K562 (cell line): ENCODE measurements around the gene RREB1. TPM values are rescaled to one million over a fixed set of nuclear protein-coding genes. Genes with fewer than 3 reads are reported as not detected.

Experiments used
- ATAC-seq: fragments of 200-7000 bp; cut with Tn5 transposase; 3 replicates; pipeline ENCODE4 v1.9.1; 2020; ENCODE audit warnings: moderate library complexity
- BruUV-seq: library from RNA; stranded (reverse); fragments of 400-500 nt; replicated peaks from 2 replicates; lab custom pipeline; 2021; lab: Mats Ljungman, UMichigan
- CTCF ChIA-PET: fragments of 300-600 bp; formaldehyde crosslinking; extraction: SDS; loops from one replicate; lab custom pipeline; 2021; ENCODE audit warnings: low intra/inter-chr PET ratio; lab: Yijun Ruan, JAX
- POLR2A ChIA-PET: fragments of 300-600, 350-650 bp; sonication (Branson Sonifier 250); formaldehyde crosslinking; extraction: SDS; loops from one replicate; lab custom pipeline; 2021; ENCODE audit warnings: antibody characterized with exemption, inconsistent platforms; lab: Yijun Ruan, JAX
- DNase-seq, 4 experiments: peaks; one replicate each; pipeline versions ENCODE4 v3.0.0 to v3.0.0-alpha.2; 2011 to 2018; ENCODE audit warnings: low spot score in 3 of 4, mixed read lengths in 3 of 4; ENCODE audit errors: extremely low read depth in 1 of 4
- FAIRE-seq: peaks from 2 replicates; lab custom pipeline; 2011; peaks lifted over from hg19 to GRCh38; lab: Jason Lieb, UNC
- H2AFZ ChIP-seq: 2 replicates; pipeline ENCODE4 v1.6.0; 2011; ENCODE audit warnings: low read depth, low read length, control low read depth, inconsistent platforms
- H3K27ac ChIP-seq: fragments of 200-600 bp; 3 replicates; pipeline ENCODE4 v1.8.0; 2011; ENCODE audit warnings: low read depth, mild to moderate bottlenecking, control low read depth, inconsistent platforms, low read length, moderate library complexity, mixed read lengths; ENCODE audit errors: extremely low read depth
- H3K27me3 ChIP-seq, 2 experiments: fragments of 300-600 bp in 1 of 2; 2 replicates in 1 of 2; 3 replicates in 1 of 2; pipeline versions ENCODE4 v1.6.0 to v1.8.0; 2011; ENCODE audit warnings: inconsistent platforms in 2 of 2, low read length in 2 of 2, mild to moderate bottlenecking in 1 of 2, mixed read lengths in 1 of 2, moderate library complexity in 1 of 2; ENCODE audit not compliant: control insufficient read depth in 2 of 2, insufficient read depth in 2 of 2
- H3K36me3 ChIP-seq: fragments of 300-600 bp; 3 replicates; pipeline ENCODE4 v1.8.0; 2011; ENCODE audit warnings: mild to moderate bottlenecking, low read length, inconsistent platforms; ENCODE audit not compliant: control insufficient read depth, insufficient read depth
- H3K4me1 ChIP-seq, 2 experiments: fragments of 200-600 bp in 1 of 2; replicated peaks in 1 of 2; 2 replicates in 1 of 2; 3 replicates in 1 of 2; pipeline versions ENCODE4 v1.5.1 to v1.8.0; 2011; ENCODE audit warnings: inconsistent platforms in 2 of 2, low read length in 2 of 2, mild to moderate bottlenecking in 1 of 2, mixed read lengths in 1 of 2, moderate library complexity in 1 of 2; ENCODE audit not compliant: control insufficient read depth in 2 of 2, insufficient read depth in 2 of 2
- H3K4me2 ChIP-seq: 2 replicates; pipeline ENCODE4 v1.6.1; 2011; ENCODE audit warnings: low read length, control low read depth, inconsistent platforms, mixed read lengths; ENCODE audit not compliant: insufficient read depth
- H3K4me3 ChIP-seq: fragments of 200-600 bp; sonication (generic), shearing (Covaris generic); 2 replicates; pipeline ENCODE4 v1.5.1; 2016; ENCODE audit warnings: control low read depth, inconsistent platforms
- H3K79me2 ChIP-seq: fragments of 200-600 bp; 3 replicates; pipeline ENCODE4 v1.8.0; 2011; ENCODE audit warnings: low read length, inconsistent platforms; ENCODE audit not compliant: control insufficient read depth, insufficient read depth
- H3K9ac ChIP-seq, 2 experiments: 2 replicates each; pipeline versions ENCODE4 v1.6.0 to v1.6.1; 2011; ENCODE audit warnings: low read depth in 2 of 2, low read length in 2 of 2, control low read depth in 1 of 2, inconsistent platforms in 1 of 2, mild to moderate bottlenecking in 1 of 2, mixed read lengths in 1 of 2; ENCODE audit not compliant: insufficient read depth in 1 of 2
- H3K9me1 ChIP-seq: one replicate; pipeline ENCODE4 v1.6.0; 2011; ENCODE audit warnings: inconsistent platforms, mild to moderate bottlenecking, low read length, moderate library complexity; ENCODE audit not compliant: control insufficient read depth, insufficient read depth
- H3K9me3 ChIP-seq: replicated peaks from 2 replicates; pipeline ENCODE4 v1.5.1; 2011; ENCODE audit warnings: low read depth, low read length, inconsistent platforms; ENCODE audit not compliant: control insufficient read depth, insufficient read depth
- H4K20me1 ChIP-seq: replicated peaks from 2 replicates; pipeline ENCODE4 v1.6.1; 2011; ENCODE audit warnings: low read length, inconsistent platforms, mixed read lengths; ENCODE audit not compliant: control insufficient read depth, insufficient read depth
- CXXC5 ChIP-seq: fragments of 250-450 bp; sonication (Bioruptor Pico); IDR thresholded peaks from 2 replicates; pipeline ENCODE4 v1.8.0; 2022; ENCODE audit warnings: inconsistent platforms, mild to moderate bottlenecking, moderate library complexity
- FOXP1 ChIP-seq: sonication (generic); formaldehyde crosslinking; IDR thresholded peaks from 2 replicates; pipeline ENCODE4 v1.8.0; 2022; ENCODE audit warnings: mild to moderate bottlenecking, missing genetic modification reagents
- FUS ChIP-seq: fragments of 200-400 bp; formaldehyde crosslinking; optimal IDR thresholded peaks from 2 replicates; pipeline ENCODE3; 2017; ENCODE audit warnings: low read depth, low read length
- MCM7 ChIP-seq, 2 experiments: fragments of 450-650 bp; IDR thresholded peaks; 2 replicates each; pipeline ENCODE4 v1.6.1; 2016 to 2018
- MYNN ChIP-seq, 2 experiments: sonication (generic); formaldehyde crosslinking in 1 of 2; IDR thresholded peaks; 2 replicates each; pipeline versions ENCODE4 v1.5.0 to v1.6.1; 2016 to 2020; ENCODE audit warnings: antibody characterized with exemption in 1 of 2, missing genetic modification reagents in 1 of 2
- NR4A1 ChIP-seq, 2 experiments: fragments of 250-450 bp in 1 of 2; fragments of 450-650 bp in 1 of 2; sonication (Bioruptor Pico) in 1 of 2; IDR thresholded peaks; 2 replicates each; pipeline versions ENCODE4 v1.4.0 to v1.6.1; 2016 to 2020; ENCODE audit warnings: mild to moderate bottlenecking in 2 of 2, missing compliant biosample characterization in 1 of 2, missing genetic modification characterization in 1 of 2, moderate library complexity in 1 of 2
- PCBP1 ChIP-seq: fragments of 200-400 bp; formaldehyde crosslinking; IDR thresholded peaks from 2 replicates; pipeline ENCODE4 v1.6.1; 2018; ENCODE audit warnings: mild to moderate bottlenecking, low read depth, low read length; ENCODE audit not compliant: poor library complexity, severe bottlenecking
- PTRF ChIP-seq: fragments of 450-650 bp; IDR thresholded peaks from 2 replicates; pipeline ENCODE4 v1.6.1; 2016; ENCODE audit warnings: mild to moderate bottlenecking, missing genetic modification characterization, missing compliant biosample characterization
- XRCC3 ChIP-seq: fragments of 450-650 bp; IDR thresholded peaks from 2 replicates; pipeline ENCODE4 v1.6.1; 2017; ENCODE audit warnings: mild to moderate bottlenecking, moderate library complexity
- ZHX1 ChIP-seq: fragments of 150-350 bp; conservative IDR thresholded peaks from 2 replicates; pipeline ENCODE4 v1.6.1; 2014; ENCODE audit warnings: low read length
- ZNF217 ChIP-seq: sonication (generic); formaldehyde crosslinking; IDR thresholded peaks from 2 replicates; pipeline ENCODE4 v1.8.0; 2022; ENCODE audit warnings: mild to moderate bottlenecking, missing genetic modification reagents
- WGBS: fragments of 100-300 bp; shearing (Covaris generic); methylation state at CpG from one replicate; pipeline ENCODE4 v1.1.6; 2016; ENCODE audit warnings: low coverage, mixed read lengths; ENCODE audit not compliant: insufficient coverage; ENCODE audit errors: missing lambda C conversion rate; 5-methylcytosine and 5-hydroxymethylcytosine counted together
- in situ Hi-C: fragments of 300-500 bp; cut with MboI; formaldehyde crosslinking; loops from 4 replicates; pipeline ENCODE4 v1.15.0; 2018; ENCODE audit warnings: inconsistent platforms, mixed read lengths
- intact Hi-C: fragments of 100-400 bp; cut with micrococcal nuclease; formaldehyde crosslinking; loops from 2 replicates; pipeline ENCODE4 v1.14.2; 2022
- polyA plus RNA-seq, 8 experiments: library from polyadenylated mRNA; depleted of rRNA in 4 of 8; stranded (reverse) in 5 of 8; unstranded in 3 of 8; fragments of >200 nt; fragmentation: Nextera tagmentation in 2 of 8; fragmentation: Illumina TruSeq in 1 of 8; extraction: Ambion mirVana in 2 of 8; extraction: Trizol in 1 of 8; gene quantifications; 2 replicates each; pipeline versions ENCODE4 v1.2.1 to v1.2.3, GENCODE V29; 2011 to 2014; ENCODE audit warnings: inconsistent platforms in 1 of 8, missing spikeins in 1 of 8
- total RNA-seq, 7 experiments: library from RNA; depleted of rRNA in 6 of 7; stranded (reverse); fragments of >200 nt in 6 of 7; fragmentation: Illumina TruSeq in 2 of 7; extraction: Trizol in 2 of 7; gene quantifications; 2 replicates each; pipeline versions ENCODE4 v1.2.1 to v1.2.3, GENCODE V29; 2011 to 2021; ENCODE audit warnings: low replicate concordance in 1 of 7
- TF ChIP-seq, protein P1 (sequence below): sonication (generic); formaldehyde crosslinking; IDR thresholded peaks from 2 replicates; pipeline ENCODE4 v1.8.0; 2022; ENCODE audit warnings: missing genetic modification reagents, mild to moderate bottlenecking, borderline replicate concordance

The RREB1 gene
- total and polyA plus RNA-seq, 9 of the 15 experiments (the other 6 are each of a cell fraction or from before 2014, with no cell fraction given): 3.3 to 64.2 (median 19.3) TPM

DNA sequence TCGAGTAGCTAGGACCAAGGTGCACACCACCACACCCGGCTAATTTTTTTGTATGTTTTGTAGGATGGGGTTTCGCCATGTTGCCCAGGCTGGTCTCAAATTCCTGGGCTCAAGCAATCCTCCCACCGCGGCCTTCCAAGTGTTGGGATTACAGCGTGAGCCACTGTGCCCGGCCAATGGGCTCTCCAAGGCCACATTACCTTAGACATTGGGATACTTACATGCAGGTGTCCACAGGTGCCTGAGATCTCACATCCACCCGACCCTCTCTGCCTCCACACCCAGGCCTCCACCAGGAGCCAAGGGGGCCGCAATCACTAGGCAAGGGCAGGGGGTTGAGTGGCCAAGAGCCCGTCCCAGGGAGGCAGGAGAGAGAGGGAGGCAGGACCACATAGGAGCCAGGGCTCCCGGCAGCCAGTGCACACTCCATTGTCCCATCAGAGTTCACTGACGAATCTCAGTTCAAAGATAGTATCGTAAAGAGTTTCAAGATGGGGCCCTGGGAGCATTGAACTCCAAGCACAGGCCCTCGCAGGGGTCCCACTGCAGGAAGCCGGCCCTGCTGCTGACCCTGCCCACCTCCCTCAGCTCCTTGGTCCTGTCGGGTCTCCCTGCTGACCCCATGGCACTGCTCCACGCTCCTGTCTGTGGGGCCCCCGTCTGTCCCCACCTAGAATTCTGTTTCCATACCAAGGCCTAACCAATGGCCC, 149.9 kb downstream of the RREB1 start:
- intact Hi-C loops (loop anchor here (5.0 kb wide), 1 partner anchor 700 kb away; no protein-coding TSS in a partner anchor), in situ Hi-C loops (no loop called here)
- Histone ChIP-seq H3K27me3 (no peaks in the 10 kb centered on the region; a peak in 1 of 5 replicates), H3K4me2 (no peak overlapping the region), H4K20me1 (no peaks in the 10 kb centered on the region), H3K27ac (no peak overlapping the region)
- CTCF ChIA-PET: no interaction called here
- TF ChIP-seq PCBP1 (no peak), XRCC3 (no peak), FOXP1 (CRISPR knock-in tag) (no peak), ZHX1 (no peak), PTRF (tag) (no peak), CXXC5 (CRISPR knock-in tag) (no peak), ZNF217 (CRISPR knock-in tag) (no peak), FUS (no peak), NR4A1 (CRISPR knock-in tag; IDR thresholded peaks at IDR 0.05) (no peak), NR4A1 (tag; IDR thresholded peaks at IDR 0.05) (no peak), MYNN (IDR thresholded peaks at IDR 0.05) (no peak), MYNN (CRISPR knock-in tag; IDR thresholded peaks at IDR 0.05) (no peak), MCM7 (IDR thresholded peaks at IDR 0.05) (no peak)
- TF ChIP-seq, protein P1, sequence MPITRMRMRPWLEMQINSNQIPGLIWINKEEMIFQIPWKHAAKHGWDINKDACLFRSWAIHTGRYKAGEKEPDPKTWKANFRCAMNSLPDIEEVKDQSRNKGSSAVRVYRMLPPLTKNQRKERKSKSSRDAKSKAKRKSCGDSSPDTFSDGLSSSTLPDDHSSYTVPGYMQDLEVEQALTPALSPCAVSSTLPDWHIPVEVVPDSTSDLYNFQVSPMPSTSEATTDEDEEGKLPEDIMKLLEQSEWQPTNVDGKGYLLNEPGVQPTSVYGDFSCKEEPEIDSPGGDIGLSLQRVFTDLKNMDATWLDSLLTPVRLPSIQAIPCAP (CRISPR knock-in tag): no peak
- TF ChIP-seq, all 486 proteins: peak for 0
- WGBS: 64% methylated on average over 18 of the region's 18 CpGs
- peak overlapping the region in 1 of 2 experiments; percentile 80; a peak in 2 of 4 replicates for H3K9ac ChIP-seq
- H3K4me1 ChIP-seq: peaks cover 32 to 44% of the 10 kb centered on the region in 2 experiments
- H3K4me3 ChIP-seq: no peak overlapping the region
- H3K36me3 ChIP-seq: no peaks in the 10 kb centered on the region
- no TSS peak for BruUV-seq
- DNase-seq (no peak), ATAC-seq (no peak), FAIRE-seq (no peak)
- H3K9me1 ChIP-seq: no peaks in the 10 kb centered on the region
- no peaks in the 10 kb centered on the region for H3K9me3 ChIP-seq
- POLR2A ChIA-PET: interaction anchor here (1.5 kb wide), 1 partner anchor 8 kb away, joined by 5 read pairs; no protein-coding TSS in a partner anchor
- H3K79me2 ChIP-seq: no peaks in the 10 kb centered on the region
- peak overlapping the region; percentile 57; the same call in 1 of the 2 replicates for H2AFZ ChIP-seq
